ENCODE measurements around the gene ZNF765. TPM values are rescaled to one million over a fixed set of nuclear protein-coding genes. Genes with fewer than 3 reads are reported as not detected.
"Not testable (repeated sequence)": the region's sequence is repeated elsewhere in the genome, so short reads cannot be mapped to it uniquely, and the experiment has no call there.

The ZNF765 gene
- total RNA-seq, 1 donor from 2014 or later: 24.1 TPM

DNA sequence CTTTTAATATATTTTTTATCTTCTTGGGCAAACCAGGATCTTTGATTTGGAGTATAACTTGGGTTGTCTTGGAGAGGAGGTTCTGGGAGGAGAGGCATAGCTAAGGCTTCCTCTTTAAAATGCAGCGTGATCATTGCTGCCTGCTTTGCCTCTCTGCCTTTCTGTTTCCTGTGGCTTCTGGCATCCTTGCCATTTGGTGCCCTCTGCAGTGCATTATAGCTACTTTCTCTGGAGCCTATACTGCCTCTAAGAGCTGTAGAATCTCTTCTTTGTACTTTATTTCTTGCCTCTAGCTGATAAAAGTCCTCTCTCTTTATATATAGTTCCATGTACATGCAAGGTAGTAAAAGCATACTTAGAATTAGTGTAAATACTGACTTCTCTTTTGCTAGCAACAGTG lies 79.9 kb downstream of the ZNF765 start:
- not testable (repeated sequence) for FAIRE-seq; DNase-seq (ENCODE audit: low spot score in 2 of 2)

GRCh38 chr19:53475470-53475869 lies 80.5 kb downstream of the ZNF765 start:
- not testable (repeated sequence) for FAIRE-seq

More at GRCh38 chr19:53475470-53475869, 80.5 kb downstream of the ZNF765 start:
- not testable (repeated sequence) for DNase-seq (ENCODE audit: low spot score in 2 of 2)

Small RNA genes within 50 kb of the gene (small RNA-seq; reads per million reads assigned to genes)
- not detected for gene RPL39P36

Other genes with a start within 250 kb of the ZNF765 start
- 24.5 TPM for gene ZNF347, start 236.1 kb upstream of the ZNF765 start, total RNA-seq
- gene ZNF665, start 201.8 kb upstream of the ZNF765 start, total RNA-seq: 6.1 TPM
- 35.5 TPM for gene ZNF677, start 140.3 kb upstream of the ZNF765 start, total RNA-seq
- not detected for gene VN1R2, start 136.9 kb upstream of the ZNF765 start, total RNA-seq
- not detected for gene VN1R4, start 127.4 kb upstream of the ZNF765 start, total RNA-seq
- gene ZNF845, start 61.4 kb upstream of the ZNF765 start, total RNA-seq: 23.6 TPM
- gene ZNF525, start 29.4 kb upstream of the ZNF765 start, total RNA-seq: 37.5 TPM
- 18.8 TPM for gene ZNF761, start 36.8 kb downstream of the ZNF765 start, total RNA-seq
- gene ZNF813, start 72.6 kb downstream of the ZNF765 start, total RNA-seq: 8.6 TPM
- 14.7 TPM for gene ZNF331, start 143.0 kb downstream of the ZNF765 start, total RNA-seq
- gene DPRX, start 236.8 kb downstream of the ZNF765 start, total RNA-seq: not detected